ENCODE measurements around the gene KAT6B.
"Not testable (repeated sequence)": the region's sequence is repeated elsewhere in the genome, so short reads cannot be mapped to it uniquely, and the experiment has no call there.

KAT6B gene

DNA sequence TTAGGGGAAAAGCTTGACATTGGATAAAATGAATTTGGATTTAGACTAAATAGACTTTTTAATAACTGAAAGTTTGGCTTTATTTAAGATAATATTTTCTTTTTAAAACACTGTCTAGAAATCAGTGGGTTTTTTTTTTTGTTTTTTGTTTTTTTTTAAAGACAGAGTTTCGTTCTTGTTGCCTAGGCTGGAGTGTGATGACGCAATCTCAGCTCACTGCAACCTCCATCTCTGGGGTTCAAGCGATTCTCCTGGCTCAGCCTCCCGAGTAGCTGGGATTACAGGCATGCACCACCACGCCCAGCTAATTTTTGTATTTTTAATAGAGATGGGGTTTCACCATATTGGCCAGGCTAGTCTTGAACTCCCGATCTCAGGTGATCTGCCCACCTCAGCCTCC lies 66.9 kb downstream of the KAT6B start:
- DNase-seq: not testable (repeated sequence)

DNA sequence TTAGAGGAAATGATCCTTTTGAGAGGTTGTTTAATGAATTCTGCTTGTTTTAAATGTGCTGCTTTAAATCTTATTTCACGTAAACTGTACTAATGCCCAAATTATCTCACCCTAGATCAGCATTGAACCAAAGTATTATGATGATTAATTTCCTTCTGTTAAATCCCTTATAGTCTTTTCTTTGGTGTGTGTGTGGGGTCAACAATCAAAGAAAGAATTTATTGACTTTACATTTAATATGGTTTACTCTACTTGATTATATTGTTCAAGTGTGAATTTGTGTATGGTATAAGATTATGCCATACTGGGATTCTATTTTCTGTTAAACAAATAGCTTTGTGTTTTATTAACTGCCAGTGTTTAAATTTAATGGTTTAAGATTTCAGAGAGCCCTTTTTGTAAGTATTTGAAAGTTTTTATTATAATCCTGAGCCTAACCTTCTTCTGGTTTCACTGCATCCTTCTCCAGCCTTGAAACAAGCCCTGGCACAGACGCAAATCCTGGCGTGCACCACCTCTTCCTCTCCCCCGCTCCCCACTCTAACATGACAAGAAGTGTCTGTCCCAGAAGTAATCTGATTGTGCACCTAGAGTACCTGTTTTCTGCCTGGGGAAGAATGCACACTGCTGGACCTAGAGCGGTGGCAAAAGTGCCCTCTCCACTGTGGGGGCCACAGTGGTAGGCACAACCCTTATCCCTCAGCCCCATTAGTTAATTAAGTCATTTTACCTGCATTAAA lies 70.6 kb downstream of the KAT6B start:
- no peak for DNase-seq

DNA sequence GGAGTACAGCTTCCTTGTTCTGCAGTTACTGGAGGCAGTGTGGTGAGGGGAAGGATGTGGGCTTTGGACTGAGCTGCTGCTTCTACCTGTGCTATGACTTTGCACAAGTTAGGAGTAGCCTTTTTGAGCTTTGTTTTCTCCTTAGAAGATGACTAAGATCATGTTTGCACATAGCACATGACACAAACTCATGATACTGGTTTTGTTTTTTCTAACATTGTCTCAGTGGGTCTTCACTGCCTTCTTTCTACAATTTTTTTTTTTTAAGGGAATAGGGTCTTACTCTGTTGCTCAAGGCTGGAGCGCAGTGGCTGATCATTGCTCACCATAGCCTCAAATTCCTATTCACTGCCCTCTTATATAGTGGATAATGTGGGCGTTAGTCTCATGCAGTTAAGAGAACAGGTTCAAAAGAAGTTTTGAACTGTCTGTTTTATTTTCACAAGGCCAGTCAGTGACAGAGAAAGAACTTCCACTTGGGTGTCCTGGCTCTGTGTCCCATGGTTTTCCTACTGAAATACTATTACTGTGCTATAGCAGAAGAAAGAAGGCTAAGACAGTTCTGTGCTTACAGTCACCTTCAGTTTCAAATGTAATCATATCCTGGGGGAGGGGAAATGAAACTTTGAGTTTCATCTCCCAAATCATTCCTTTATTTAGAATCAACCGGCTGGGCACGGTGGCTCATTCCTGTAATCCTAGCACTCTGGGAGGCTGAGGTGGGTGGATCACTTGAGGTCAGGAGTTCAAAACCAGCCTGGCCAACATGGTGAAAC lies 72.0 kb downstream of the KAT6B start:
- no peak for DNase-seq

DNA sequence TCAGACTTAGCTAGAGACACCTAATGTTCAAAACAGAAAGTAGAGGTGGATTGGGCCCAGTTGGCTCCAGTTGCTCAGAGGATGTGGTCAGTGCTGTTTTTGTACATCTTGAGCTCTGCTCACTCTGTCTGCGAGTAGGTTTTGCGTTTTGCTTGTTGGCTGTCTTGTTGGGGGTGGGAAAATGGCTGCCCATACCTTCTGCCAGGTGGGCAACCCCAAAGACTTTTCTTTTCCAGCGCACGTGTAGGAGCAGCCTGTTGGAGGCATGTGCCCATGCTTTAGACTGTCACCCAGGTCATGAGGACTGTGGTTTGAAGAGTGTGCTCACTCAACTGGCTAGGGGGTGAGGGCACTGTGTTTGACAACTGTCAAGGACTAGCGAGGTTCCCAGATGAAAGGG lies 73.9 kb downstream of the KAT6B start:
- no peak for DNase-seq

- DNase-seq: no peak
These were observed 74.9 kb downstream of the KAT6B start for GRCh38 chr10:74901301-74901700.

- no peak for DNase-seq
These were observed 75.6 kb downstream of the KAT6B start for GRCh38 chr10:74901867-74902450.

DNA sequence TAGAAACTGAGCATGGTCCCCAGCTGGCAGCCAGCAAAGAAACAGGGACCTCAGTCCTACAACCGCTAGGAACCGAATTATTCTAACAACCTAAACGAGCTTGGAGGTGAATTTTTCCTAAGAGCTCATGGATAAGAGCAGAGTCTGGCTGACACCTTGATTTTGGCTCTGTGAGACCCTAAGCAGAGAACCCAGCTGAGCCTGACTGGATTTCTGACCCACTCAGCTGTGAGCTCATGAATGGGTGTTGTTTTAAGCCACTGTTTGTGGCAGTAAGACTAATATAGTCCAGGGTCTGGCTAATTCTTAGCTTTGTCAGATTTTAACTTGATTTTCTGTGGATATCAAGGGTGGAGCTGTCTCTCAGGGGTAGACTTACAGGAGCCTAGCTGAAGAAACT lies 77.1 kb downstream of the KAT6B start:
- DNase-seq: no peak

- no peak for DNase-seq
These were observed 80.3 kb downstream of the KAT6B start for GRCh38 chr10:74906611-74907198.

GRCh38 chr10:74909670-74910069 lies 83.3 kb downstream of the KAT6B start:
- DNase-seq: no peak

DNA sequence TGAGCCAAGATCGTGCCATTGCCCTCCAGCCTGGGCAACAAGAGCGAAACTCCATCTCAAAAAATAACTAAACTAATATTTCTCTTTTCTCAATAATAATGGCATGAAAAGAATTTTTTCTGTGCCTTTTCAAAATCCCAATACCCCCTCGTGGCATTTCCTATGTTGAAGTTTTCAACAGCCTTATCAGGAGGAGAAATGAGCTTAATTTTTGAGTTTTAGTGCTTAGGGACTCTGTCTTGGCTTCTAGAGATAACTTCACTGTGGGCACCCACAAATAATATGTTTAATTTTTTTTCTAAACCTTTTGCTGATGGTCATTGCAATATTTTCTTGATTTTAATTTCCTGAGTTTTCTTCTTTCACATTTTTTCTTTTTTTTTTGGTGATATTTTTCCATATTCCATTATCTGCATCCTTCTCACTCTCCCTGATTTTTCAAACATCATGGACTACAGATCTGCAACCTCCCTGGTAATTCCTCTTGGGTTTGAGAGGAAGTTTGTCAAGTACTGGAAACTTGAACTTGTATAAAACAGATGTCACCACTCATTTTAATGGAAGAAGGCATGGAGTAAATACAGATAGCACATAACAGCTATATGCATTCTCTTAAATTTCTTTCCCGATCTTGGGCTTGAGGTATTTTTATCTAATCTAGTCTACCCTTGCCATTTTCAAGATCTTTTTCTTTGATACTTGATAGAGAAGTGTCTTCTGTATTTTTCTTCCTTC lies 84.0 kb downstream of the KAT6B start:
- DNase-seq: no peak

DNA sequence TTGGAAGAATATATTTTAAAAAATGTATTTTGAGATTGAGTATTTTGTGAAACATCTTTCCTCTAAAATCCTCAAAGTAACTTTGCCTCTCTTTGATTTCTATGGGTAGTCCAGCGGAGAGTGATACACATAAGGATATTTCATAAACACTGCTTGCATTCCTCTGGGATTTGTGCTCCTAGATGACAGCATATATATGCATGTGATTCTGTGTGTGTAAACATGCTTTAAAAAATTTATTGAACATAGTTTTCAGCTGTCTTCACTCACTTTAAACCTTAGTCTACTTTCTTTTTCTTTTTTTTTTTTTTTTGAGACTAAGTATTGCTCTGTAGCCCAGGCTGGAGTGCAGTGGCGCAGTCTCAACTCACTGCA lies 84.6 kb downstream of the KAT6B start:
- DNase-seq: no peak

- DNase-seq: no peak
These were observed 85.8 kb downstream of the KAT6B start for GRCh38 chr10:74912182-74912581.

DNA sequence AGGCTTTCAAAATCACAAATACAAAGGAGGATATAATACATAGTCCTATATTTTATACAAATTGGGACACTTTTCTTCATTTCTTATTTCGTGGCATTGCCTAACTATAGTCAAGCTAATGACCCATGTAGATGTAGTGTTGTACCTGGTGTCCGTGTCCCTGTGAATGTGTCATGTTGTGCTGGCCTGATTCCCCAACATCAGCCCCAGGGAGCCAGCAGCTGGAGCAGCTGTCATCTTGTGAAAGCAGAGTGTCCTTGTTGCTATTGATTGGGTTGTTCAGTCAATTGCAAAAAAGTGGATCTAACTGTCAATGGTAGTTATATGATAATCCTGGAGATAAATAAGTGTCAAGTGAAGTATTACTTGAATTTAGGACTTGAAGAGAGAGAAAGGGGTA lies 86.3 kb downstream of the KAT6B start:
- DNase-seq: no peak

DNA sequence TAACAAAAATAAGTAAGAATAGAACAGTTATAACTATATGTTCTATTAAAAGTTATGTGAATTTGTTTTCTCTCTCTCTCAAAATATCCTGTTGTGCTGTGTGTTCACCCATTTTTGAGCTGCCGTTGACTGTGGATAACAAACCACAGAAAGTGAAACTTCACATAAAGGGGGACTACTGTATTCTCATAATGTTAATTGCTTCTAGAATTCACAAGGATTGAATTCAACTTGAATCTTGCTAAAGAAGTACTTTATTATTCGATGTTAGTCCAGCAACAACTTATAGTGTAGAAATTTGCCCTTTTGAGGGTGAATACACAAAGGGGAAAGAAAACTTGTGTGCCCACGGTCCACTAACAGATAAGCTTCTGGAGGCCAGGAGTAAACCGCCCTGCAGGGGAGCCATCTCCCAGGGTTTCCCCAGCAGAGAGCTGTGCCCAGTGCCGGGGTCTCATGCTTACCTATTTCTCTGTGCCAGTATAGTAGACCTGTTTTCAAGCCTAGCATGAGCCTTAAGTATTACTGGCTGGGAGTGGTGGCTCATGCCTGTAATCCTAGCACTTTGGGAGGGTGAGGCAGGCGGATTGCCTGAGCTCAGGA lies 87.1 kb downstream of the KAT6B start:
- no peak for DNase-seq

DNA sequence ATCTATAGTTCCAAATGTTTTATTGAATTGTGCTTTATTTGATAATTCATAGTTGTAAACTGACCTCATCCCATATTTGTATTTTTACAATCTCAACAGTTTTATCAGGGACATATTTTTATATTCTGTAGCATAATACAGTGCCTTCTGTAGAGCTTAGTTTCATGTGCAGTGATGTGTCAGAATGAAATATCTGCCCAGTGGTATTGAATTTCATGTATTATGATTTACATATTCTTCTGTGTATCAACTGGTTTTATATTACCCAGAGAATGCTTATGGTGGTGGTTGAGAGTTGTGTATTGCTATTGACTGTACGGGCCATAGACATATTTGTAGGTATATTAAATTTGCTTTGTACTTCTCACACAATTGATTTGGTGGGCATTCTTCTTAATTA lies 89.9 kb downstream of the KAT6B start:
- DNase-seq: no peak

- no peak for DNase-seq
These were observed 91.2 kb downstream of the KAT6B start for GRCh38 chr10:74917481-74918077.

DNA sequence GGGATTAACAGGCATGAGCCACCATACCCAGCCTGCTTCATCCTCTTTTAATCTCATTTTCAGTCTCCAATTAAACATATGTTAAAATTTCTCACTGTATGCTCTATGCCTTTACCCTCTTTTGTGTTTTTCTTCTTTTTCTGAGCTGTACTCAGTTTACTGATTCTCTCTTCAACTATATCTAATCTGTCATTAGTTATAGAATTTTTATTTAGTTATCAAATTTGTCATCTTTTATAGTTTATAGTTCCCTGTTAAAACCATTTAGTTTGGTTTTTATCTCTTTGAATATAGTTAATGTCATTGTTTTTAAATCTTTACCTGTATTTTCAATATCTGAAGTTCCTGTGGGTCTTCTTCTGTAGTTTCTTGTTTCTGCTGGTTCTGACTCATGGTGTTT lies 93.3 kb downstream of the KAT6B start:
- no peak for DNase-seq

DNA sequence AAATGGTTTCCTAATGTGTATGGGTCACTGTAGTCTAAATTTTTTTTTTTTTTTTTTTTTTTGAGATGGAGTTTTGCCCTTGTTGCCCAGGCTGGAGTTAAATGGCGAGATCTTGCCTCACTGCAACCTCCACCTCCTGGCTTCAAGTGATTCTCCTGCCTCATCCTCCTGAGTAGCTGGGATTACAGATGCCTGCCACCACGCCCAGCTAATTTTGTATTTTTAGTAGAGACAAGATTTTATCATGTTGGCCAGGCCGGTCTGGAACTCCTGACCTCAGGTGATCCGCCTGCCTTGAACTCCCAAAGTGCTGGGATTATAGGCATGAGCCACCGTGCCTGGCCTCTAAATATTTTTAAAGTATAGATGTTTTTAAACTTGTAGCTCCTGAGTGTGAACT lies 94.7 kb downstream of the KAT6B start:
- DNase-seq: not testable (repeated sequence)

- no peak for DNase-seq
These were observed 95.3 kb downstream of the KAT6B start for GRCh38 chr10:74921744-74922143.

DNA sequence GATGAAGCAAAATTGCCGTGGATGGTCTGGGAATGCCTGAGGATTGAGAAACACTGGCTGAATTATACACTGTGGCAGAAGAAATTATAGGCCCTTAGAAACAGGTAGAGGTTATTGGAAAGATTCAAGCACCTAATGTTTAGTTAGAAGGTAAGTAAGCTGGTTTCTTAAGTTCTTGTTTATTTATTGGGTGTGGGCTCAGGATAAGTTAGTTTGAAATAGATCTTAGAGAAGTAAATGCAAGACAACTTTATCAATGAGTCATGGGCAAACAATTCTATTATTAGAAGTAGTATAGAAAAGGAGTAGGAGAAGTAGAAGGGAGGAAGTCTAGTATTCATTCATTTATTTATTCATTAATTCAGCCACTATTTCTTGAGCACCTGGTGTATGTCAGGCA lies 96.5 kb downstream of the KAT6B start:
- no peak for DNase-seq

DNA sequence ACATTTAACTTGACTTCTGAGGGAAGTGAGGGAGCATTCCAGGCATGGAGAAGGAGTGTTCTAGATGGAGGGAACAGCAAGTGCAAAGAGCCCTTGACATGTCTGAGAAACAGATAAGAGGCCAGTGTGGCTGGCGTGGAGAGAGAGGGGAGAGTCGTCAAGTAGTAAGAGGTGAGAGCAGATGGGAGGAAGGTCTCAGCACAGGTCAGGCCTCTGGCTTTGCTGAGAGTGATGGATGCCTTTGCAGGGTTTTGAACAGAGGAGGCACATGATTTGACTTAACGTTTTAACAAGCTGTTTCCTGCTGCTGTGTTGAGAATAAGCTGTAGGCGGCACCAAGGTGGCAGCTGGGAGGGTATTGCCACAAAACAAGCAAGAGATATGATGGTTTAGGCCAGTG lies 97.2 kb downstream of the KAT6B start:
- no peak for DNase-seq
